Activated CD4-positive, alpha-beta T cell treated with anti-CD3 and anti-CD28 coated beads for 48 hours (primary cell): ENCODE data around the gene GLP1R.
A peak's percentile ranks its signal among the peaks of the same experiment; 100 is the strongest.

Experiments used
- DNase-seq: peaks from one replicate; pipeline ENCODE4 v3.0.0-alpha.2; 2020

Gene GLP1R

DNA sequence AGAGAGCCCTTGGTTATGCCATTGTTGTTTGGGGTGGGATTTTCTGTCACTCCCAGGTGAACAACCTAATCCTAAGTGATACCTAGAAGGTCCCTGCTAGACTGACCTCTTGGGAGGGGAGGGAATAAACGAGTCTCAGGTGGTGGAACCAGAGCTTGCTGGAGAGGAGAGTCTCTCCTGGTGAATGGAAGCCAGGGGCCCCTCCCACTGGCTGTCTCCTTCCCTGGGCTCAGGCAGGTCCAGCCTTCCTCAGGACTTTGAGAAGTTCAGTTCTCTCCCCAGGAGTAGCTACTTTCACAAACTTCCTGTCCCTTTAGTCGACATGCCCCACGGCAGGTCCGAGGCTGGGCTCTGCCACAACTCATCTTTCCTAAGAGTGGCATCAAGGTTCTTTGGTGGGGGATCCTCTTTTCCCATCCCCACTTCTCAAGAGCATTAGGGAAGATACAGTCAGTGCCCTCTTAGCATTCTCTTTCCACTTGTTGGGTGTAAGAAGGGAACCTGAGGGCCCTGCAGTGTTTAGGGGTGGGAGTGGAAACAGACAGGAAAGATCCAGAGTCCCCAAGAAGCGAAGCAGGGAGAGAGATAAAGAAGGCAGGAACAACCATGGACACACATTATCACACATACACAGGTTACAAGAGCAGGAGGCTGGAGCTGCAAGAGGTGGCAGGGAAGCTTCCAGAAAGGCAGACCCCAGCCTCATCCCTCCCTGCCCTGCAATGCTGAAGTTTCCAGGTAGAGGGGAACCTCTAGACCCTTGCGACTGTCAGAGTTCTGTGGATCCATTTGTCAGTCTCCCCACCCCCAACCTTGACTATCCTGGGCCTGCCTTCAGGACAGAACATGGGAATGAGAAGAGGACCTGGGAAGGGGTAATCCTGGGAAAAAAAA lies 900 bp upstream of the GLP1R start:
- DNase-seq: no peak

DNA sequence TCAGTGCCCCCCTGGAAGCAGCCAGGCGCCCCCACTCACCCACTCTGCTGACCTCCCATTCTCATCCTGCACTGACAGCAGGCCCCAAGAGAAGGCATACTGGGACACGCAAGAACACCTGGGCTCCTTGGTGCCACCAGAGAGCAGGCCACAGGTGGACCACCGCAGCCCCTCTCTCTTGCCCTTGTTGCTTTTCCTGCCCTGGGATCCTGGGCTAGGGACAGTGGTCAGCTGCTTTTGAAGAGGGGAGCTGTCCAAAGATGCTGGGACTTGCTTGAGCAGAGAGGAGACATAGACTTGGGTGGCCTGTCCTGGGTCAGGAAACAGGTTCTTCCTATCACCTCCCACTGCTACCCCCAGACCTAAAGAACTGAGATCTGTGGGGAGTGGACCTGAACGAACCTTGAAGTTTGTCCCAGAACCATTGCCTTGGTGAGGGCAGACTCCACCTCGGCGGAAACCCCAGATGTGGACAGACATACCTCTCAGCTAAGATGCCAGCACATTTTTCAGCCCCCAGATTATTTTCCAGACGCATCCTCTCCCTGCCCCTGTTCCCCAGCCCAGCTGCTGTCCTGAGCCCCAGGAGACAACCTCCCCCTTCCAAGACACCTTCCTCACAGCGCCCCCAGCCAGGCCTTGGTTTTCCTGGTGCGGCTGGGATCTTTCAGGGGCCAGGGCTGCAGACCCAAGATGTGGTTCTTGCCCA lies 1.1 kb downstream of the GLP1R start:
- no peak for DNase-seq

DNA sequence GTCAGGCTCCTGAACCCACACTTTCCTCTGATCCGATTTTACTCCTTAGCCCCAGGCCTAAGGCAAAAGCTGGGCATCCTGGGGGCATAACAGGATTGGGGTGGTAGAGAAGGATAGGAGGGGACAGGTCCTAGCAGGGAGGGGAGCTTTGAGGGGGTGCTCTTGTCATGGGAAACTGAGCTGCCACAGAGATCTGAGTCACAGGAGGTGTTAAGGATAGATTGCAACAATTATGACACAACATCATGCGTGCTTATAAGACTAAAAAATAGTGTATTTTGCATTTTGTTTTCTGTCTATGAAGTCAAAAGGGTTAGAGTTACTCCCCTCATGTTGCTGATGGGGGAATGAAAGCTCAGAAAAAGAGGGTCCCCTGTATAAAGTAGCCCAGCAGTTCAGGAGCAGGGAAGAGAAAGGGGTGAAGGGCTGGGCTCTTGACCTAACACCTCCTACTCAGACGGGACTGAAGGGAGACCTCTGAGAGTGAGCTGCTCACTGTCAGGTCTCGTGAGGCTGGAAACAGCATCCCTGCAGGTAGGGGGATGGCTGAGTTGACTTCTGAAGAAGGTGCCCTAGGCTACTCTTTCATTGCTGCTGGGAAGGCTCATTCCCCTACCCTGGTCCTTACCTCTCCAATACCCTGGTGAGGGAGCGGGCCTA lies 2.0 kb downstream of the GLP1R start:
- peak; percentile 25 for DNase-seq

DNA sequence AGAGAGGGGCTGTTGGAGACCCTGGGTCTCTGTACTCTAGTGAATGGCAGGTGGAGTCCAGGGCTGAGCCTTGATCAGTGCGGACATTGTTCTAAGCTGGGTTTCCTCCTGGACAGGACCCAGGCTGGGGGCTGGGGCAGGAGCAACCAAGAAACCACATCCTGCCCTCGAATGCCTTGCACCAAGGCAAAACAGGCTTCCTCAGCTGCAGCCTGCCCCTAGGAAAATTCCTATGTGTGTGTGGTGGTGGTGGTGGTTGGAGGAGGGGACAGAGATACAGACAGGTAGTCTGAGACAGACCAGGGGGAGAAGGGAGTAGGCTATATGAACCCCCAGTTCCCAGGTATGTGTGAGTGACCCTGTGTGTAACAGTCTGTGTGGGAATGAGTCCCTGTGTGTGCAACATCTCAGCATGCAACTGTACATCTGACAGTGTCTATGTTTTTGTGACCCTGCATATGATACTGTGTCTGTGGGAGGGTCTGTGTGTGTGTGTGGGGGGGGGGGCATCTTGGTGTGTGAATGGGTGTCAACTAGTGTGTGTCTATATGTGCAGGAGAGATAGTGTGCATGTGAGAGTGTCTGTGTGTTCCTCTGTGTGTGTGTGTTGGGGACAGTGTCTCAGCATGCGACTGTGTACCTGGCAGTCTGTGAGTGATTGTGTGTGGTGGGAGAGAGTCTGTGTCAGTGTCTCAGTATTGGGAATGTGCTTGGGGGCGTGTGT lies 3.0 kb downstream of the GLP1R start:
- DNase-seq: no peak

DNA sequence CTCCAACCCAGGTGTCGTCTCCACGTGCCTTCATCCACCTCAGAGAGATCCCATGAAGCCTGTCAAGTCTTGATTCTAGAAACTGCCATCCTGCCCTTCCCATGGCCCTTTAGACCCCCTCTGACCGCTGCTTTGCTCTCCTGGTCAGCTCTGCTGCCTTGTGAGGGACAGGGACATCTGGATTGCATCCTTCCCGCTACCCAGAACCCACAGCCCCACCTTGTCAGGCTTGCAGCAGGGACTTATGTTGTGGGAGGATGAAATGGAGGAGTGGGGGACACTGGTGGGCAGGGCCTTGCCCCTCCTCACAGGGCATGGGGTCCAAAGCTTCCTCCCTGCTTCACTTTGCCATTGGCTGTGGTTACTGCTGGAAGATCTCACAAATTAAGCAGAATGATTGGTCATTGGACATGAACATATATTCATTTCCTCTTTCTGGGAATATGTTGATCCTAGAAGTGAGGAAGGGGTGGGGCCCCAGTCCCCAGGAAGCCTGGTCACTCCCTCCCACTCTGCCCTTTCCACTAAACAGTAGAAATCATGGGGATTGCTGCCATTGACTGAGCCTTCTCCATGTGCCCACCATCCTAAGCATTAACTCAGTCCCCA lies 4.5 kb downstream of the GLP1R start:
- no peak for DNase-seq

DNA sequence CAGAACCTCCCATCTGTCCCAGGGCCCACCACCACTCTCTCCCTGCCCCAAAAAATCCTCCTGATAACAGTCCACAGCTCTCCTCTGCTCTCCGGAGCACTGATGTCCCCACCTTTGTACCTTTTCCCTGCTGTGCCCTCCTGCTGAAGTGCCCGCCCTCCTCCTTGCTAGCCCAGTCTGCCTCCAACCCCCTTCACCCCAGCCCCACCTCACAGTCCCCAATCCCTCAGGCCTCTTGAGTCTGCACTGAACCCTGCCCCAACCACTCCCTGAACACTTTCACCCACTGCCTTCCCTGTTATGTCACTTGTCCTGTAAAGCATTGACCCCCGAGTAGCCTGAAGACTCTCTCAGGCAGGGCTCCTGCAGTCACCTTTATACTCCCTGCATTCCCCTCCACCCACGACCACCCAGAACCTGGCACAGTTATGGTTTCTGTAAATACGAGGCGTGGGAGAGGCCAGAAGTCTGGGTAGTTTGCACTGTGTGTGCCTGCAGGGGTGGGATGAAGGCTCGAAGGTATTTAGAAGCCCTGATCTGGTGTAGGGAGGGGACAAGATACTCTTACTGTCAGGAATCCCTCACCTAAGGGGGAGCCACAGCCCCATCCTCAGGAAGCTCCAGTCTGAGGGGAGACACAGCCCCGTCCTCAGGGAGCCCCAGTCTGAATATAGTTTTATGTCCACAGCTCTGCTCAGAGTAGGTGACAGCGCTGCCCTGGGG lies 5.4 kb downstream of the GLP1R start:
- DNase-seq: no peak

DNA sequence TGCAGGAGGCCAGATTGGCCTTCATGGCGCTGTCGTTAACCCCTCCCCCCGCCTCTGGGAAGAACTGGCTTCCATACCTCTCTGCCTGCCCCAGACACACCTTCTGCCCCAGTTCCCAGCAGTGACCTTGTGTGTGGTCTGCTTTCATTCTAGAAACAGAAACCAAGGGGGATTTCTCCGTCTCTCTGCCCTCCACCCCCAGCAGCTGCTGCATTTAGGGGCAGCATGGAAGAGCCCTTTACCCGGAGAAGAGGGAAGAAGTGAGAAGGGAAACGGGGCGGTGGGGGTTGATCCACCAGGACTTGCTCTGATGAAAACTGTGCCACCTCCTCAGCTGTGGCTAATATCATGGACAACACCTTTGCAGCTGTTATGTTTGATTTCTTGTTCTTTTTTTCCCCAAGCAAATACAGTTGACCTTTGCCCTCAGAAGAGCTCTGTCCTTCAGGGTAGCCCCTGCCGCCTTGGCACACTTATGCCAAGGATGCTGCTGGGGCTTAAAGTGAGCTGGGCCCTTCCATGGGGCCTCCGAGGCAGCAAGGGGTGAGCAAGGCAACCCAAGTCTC lies 6.1 kb downstream of the GLP1R start:
- no peak for DNase-seq

DNA sequence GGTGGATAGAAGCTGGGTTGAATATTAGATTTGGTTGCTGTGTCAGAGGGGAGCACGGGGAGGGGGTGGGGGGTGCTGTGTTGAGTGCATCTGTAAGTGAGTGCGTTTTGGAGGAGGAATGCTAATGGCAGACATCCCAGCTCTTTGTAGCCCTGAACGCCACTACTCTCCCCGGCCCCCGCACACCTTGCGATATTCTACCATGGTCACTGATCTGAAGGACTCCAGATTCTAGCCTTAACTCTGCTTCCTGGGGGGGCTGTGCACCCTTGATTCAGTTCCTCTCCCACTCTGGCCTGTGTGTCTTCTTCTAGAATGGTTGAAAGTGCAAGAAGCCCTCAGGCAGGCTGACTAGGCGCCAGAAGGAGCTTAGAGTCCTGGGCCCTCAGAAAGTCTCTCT lies 7.1 kb downstream of the GLP1R start:
- no peak for DNase-seq

DNA sequence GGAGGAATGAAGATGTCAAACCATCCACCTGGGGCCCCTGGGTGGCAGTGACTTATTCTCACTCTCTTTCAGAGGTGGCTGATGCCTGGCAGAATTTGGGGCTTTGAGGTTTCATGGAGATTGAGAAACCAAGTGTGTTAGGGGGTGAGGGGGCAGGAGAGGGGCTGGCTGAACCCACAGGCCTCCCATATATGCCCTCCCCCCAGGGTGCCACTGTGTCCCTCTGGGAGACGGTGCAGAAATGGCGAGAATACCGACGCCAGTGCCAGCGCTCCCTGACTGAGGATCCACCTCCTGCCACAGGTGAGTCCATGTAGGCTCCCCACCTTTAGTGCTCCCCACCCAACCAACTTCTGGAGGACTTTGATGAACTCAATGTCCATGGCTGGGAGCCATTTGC lies 7.6 kb downstream of the GLP1R start:
- no peak for DNase-seq

DNA sequence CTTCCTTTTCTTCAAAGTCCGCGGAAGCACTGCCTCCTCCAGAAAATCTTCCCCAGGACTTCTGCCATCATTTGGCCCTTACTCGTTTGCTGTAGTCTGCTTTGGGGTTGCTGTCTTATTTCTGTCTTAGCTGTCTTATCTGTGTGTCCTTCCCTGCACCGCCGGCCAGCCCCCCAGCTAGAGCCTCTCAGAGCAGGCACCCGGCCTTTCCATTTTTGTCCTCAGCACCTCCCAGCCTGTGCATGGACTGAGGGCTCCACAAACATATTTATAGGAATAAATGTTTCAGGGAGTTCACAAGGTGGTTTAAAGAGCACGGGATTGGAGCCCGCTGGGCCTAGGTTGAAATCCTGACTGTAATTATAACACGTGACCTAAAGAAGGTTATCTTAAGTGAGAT lies 8.1 kb downstream of the GLP1R start:
- DNase-seq: no peak

DNA sequence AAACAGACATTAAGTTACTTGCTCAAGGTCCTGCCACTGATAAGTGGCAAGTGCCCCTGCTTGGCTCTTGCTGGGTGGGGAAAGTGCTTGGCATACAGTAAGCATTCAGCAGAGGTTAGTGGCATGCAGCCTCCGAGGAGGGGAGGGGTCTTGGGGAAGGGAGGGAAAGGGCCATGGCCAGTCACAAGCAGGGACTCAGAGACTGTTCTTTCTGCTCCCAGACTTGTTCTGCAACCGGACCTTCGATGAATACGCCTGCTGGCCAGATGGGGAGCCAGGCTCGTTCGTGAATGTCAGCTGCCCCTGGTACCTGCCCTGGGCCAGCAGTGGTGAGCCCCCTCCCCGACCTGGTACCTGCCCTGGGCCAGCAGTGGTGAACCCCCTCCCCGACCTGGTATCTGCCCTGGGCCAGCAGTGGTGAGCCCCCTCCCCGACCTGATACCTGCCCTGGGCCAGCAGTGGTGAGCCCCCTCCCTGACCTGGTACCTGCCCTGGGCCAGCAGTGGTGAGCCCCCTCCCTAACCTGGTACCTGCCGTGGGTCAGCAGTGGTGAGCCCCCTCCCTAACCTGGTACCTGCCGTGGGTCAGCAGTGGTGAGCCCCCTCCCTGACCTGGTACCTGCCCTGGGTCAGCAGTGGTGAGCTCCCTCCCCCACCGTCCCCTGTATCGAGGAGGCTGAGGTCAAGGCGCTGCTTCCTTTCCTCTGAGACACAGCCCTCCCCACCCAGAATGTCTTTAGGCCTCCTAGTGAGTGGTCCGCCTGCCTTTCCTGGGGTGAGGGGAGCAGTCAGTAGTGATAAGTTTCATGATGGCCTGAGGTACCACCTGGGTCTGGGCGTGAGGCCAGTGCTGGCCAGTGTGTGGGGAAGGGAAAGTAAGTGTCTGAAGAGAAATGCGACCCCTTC lies 8.9 kb downstream of the GLP1R start:
- DNase-seq: no peak

DNA sequence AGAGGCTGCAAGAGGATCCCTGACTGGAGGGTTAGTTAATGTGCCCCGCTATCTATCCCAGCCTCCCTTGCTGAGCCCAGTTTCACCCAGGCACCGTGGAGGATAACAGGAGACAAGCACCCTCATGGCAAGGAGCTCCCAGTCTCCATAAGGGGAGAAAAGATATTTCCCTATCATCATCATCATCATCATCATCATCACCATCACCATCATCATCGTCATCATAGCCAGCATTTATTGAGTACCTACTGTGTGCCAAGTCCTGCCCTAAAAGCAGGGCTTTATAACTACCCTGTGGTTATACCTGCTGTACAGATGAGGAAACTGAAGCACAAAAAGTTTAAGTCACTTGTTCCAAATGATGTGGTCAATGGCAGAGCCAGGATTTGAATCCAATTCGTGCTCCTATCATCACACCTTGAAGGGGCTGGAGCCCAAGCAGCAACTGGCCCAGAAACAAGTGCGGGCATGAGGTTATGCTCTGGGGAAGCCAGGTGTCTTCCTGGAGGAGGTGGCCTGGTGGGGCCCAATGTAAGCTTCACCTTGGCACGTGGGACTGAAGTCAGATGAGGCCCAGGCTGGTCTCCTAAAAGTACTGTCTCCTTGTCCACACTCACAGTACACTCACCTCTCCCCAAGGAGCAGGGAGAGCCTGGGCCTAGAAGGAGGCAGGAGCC lies 10.0 kb downstream of the GLP1R start:
- DNase-seq: no peak

DNA sequence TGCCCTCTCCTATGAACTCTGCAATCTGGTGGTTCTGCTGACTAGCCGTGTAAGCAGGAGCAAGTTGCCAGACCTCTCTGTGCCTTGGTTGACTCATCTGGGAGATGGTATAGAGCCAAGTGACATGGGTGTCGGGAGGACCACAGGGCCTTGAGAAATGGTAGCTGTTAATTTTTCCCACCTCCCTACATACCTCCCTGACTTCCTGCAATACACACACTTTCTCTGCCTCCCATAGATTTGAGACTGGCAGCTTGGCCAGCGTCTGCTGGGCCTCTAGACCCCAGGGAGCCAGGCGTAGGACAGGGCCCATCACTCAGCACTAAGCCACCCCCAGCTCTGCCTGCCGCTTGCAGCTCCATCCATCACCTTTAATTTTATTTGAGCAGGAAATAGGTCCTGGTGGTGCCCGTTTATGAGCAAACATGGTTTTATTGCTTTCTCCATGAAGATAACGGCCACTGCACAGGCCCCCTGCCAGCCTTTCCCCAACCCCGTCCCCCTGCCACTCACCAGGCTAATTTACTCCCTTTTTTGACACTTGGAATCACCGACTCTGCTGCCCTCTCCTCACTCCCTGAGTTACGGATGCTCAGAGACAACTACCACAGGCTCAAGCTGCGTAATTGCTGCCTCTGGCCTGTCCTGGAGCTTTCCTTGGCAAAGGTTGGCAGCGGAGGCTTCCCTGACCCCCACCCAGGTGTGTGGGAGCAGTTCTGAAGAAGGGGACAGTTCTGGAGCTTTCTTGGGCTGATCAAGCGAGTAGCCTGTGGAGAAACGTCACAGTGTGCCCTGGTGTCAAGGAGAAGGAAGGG lies 11.1 kb downstream of the GLP1R start:
- DNase-seq: no peak

DNA sequence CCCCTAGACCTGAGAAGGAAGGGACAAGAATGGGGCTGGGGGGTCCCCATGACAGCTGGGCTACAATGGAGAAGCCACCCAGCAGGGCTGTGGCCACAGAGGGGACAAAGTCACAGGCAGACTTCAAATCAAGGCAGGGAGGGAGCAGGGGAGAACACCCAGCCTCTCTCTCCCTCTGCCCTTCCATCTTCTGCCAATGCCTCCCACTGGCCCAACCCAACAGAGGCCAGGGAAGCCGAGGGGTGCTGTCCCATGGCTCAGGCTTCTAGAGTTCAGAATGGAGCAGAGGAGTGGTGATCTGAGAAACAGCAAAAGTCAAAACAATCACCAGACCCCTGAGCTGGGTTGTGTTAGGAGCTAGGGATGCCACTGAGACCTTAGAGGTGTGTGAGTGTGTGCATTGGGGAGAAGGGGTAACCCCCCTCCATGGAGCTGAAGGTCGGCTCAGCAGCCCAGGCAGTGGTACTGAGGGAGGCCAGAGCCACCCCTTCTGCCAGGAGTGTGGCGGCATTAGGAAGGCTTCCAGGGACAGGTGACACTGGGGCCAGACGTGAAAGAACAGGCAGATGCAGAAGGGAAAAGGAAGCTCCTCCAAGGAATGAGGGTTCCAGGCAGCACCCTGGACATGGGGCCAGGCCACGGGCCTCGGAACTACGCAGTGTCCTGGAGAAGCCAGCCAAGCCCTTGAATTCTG lies 12.0 kb downstream of the GLP1R start:
- DNase-seq: no peak

DNA sequence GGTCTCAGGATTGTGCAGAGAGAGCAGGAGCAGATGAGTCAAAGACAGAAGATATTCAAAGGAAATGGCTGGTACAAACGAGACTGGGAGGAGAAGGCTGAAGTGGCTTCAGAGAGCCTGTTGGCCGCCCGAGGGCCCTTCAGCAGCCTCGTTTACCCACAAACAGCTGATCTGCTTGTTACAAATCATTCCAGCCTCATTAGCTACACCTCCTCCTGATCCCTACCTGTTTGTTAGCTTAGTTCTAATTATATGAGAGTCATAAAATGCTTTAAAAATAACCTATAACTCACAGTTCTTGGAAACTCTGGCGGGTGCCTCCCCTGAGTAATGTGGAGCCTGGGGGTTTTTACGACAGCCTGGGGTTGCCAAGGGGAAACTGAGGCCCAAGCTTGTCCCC lies 12.6 kb downstream of the GLP1R start:
- DNase-seq: no peak

DNA sequence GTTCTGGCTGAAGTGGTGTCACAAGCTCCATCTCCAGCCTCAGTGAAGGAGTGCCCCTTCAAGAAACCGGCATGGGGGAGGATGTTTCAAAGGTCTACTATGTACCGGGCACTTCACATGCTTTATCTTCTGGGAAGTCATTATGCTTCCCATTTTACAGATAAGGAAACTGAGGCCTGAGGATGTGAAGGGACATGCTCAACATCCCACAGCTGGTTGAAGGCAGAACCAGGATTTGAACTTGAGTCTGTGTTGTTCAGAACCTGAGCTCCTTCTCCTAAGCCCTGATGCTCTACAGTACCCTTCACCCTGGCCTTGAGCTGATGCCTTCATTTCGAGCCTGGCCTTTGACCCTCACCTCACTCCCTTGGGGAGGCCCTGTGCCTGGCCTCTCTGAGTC lies 13.0 kb downstream of the GLP1R start:
- no peak for DNase-seq

DNA sequence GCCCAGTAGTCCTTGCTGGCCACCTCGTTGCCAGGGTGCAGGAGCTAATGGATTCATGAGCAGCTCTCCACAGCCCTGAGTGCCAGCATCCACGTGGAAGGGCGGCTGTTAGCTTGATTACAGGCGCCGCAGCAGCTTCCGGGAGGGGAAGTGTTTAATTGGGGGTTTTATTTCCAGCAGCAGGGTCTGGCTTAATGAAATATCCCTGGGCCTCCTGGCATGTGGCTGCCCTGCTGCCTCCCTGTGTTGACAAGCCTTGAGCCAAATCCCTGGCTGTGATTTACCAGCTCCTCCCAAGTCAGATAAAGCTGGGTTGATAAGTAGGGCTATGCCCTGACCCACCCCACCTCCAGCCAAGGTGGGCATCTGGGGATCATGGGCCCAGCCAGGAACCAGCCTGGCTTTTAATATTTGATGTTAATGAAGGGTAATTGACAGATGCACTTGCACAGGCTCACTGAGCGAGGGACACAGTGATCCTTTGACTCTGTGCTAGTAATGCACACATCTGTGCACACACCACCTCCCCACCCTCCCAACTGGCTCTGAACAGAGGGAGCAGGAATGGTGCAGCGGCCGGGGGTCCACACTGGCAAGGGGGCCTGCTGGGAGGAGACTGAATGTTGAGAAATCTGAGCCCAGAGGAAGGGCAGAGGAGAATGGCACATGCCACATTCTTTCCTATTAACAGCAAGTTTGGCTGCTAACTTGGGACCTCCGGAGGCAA lies 13.6 kb downstream of the GLP1R start:
- DNase-seq: no peak

DNA sequence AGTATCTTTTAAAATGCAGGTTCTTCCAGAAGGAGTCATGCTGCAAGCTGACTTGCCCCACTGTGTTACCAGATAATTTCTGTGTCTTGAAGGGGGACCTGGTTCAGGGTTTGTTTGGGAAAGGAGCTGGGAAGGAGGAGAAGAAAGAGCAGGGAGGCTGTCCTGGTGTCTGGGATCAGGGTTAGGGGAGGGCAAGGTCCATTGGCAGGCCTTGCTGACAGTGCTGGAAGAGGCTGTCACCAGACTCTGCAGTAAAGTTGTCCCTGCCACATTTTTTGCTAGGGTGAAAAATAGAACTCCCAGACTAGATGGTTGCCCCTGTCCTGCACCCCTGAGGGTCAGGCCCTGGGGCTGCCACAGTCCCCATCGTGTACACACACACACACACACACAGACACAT lies 14.9 kb downstream of the GLP1R start:
- DNase-seq: no peak
